GM12878 (cell line): ENCODE results near the gene PAEP. TPM values are rescaled to one million over a fixed set of nuclear protein-coding genes. Genes with fewer than 3 reads are reported as not detected.

Experiments
- ATAC-seq: fragments of 200-7000 bp; cut with Tn5 transposase; 3 replicates; pipeline ENCODE4 v1.9.1; 2020; ENCODE audit warnings: mild to moderate bottlenecking, moderate library complexity
- BruUV-seq: library from RNA; stranded (reverse); fragments of 400-500 nt; replicated peaks from 2 replicates; lab custom pipeline; 2021; lab: Mats Ljungman, UMichigan
- CTCF ChIA-PET: fragments of 300-600 bp; sonication (Branson Sonifier 250); formaldehyde crosslinking; extraction: SDS; loops from one replicate; lab custom pipeline; 2021; ENCODE audit warnings: inconsistent platforms; lab: Yijun Ruan, JAX
- POLR2A ChIA-PET: fragments of 350-600 bp; formaldehyde crosslinking; extraction: SDS; loops from one replicate; lab custom pipeline; 2021; ENCODE audit warnings: inconsistent platforms; lab: Charles Lee
- RAD21 ChIA-PET: fragments of 300-600 bp; sonication (Branson Sonifier 250); formaldehyde crosslinking; loops from one replicate; lab custom pipeline; 2023; ENCODE audit warnings: antibody characterized with exemption; ENCODE audit not compliant: unreplicated experiment; lab: Charles Lee
- SMC1A ChIA-PET: fragments of 300-600 bp; sonication (Branson Sonifier 250); formaldehyde crosslinking; loops from one replicate; lab custom pipeline; 2023; ENCODE audit not compliant: unreplicated experiment, uncharacterized antibody; lab: Charles Lee
- DNase-seq: peaks from one replicate; pipeline ENCODE4 v3.0.0-alpha.2; 2011; ENCODE audit warnings: low read depth, low spot score
- FAIRE-seq: peaks from 3 replicates; lab custom pipeline; 2011; peaks lifted over from hg19 to GRCh38; lab: Jason Lieb, UNC
- H2AFZ ChIP-seq: 2 replicates; pipeline ENCODE4 v1.6.0; 2011; ENCODE audit warnings: low read depth, low read length, control low read depth; ENCODE audit not compliant: control insufficient read depth
- H3K27ac ChIP-seq: 2 replicates; pipeline ENCODE4 v1.5.1; 2011; ENCODE audit warnings: control low read depth; ENCODE audit not compliant: control insufficient read depth, insufficient read depth
- H3K27me3 ChIP-seq, 2 experiments: replicated peaks in 1 of 2; 2 replicates each; pipeline versions ENCODE4 v1.6.0 to v1.6.1; 2011; ENCODE audit warnings: low read length in 1 of 2; ENCODE audit not compliant: control insufficient read depth in 2 of 2, insufficient read depth in 2 of 2
- H3K36me3 ChIP-seq, 2 experiments: 2 replicates each; pipeline ENCODE4 v1.5.1; 2011; ENCODE audit warnings: low read length in 1 of 2; ENCODE audit not compliant: control insufficient read depth in 2 of 2, insufficient read depth in 2 of 2
- H3K4me1 ChIP-seq: 2 replicates; pipeline ENCODE4 v1.6.1; 2011; ENCODE audit warnings: mild to moderate bottlenecking, low read length, moderate library complexity, mixed read lengths; ENCODE audit not compliant: control insufficient read depth, insufficient read depth
- H3K4me2 ChIP-seq: 2 replicates; pipeline ENCODE4 v1.6.0; 2011; ENCODE audit warnings: control low read depth; ENCODE audit not compliant: control insufficient read depth, insufficient read depth
- H3K4me3 ChIP-seq: fragments of 200-600 bp; sonication (generic); 2 replicates; pipeline ENCODE4 v1.5.1; 2016
- H3K79me2 ChIP-seq: 2 replicates; pipeline ENCODE4 v1.6.0; 2011; ENCODE audit warnings: low read length; ENCODE audit not compliant: control insufficient read depth, insufficient read depth
- H3K9ac ChIP-seq: 2 replicates; pipeline ENCODE4 v1.8.0; 2011; ENCODE audit warnings: low read length, control low read depth, mixed read lengths; ENCODE audit not compliant: control insufficient read depth, insufficient read depth
- H3K9me3 ChIP-seq: replicated peaks from 3 replicates; pipeline ENCODE4 v1.5.1; 2011; ENCODE audit warnings: mild to moderate bottlenecking, low read length; ENCODE audit not compliant: control insufficient read depth, insufficient read depth
- H4K20me1 ChIP-seq: 2 replicates; pipeline ENCODE4 v1.6.0; 2011; ENCODE audit not compliant: control insufficient read depth, insufficient read depth
- CBX3 ChIP-seq: fragments of 200-600 bp; sonication (generic); IDR thresholded peaks from 2 replicates; pipeline ENCODE4 v1.6.1; 2016; ENCODE audit warnings: low read depth, borderline replicate concordance
- CHD4 ChIP-seq: fragments of 200-600 bp; sonication (generic); IDR thresholded peaks from 2 replicates; pipeline ENCODE4 v1.6.1; 2016; ENCODE audit warnings: mild to moderate bottlenecking
- EZH2 ChIP-seq: IDR thresholded peaks from 2 replicates; pipeline ENCODE4 v1.6.1; 2012; ENCODE audit warnings: low read depth, mild to moderate bottlenecking, control low read depth, inconsistent platforms, low read length, borderline replicate concordance; ENCODE audit not compliant: control insufficient read depth
- FOXM1 ChIP-seq: IDR thresholded peaks from 2 replicates; pipeline ENCODE4 v1.6.1; 2012; ENCODE audit warnings: low read depth, mild to moderate bottlenecking, inconsistent platforms, low read length, moderate library complexity
- GATAD2B ChIP-seq: fragments of 450-650 bp; conservative IDR thresholded peaks from 2 replicates; pipeline ENCODE4 v1.6.1; 2017; ENCODE audit warnings: low read depth, mild to moderate bottlenecking, moderate library complexity
- MEF2B ChIP-seq: fragments of 450-650 bp; IDR thresholded peaks from 2 replicates; pipeline ENCODE4 v1.6.1; 2018; ENCODE audit warnings: mild to moderate bottlenecking, moderate library complexity; ENCODE audit not compliant: partially characterized antibody, poor library complexity, severe bottlenecking
- NR2C1 ChIP-seq: fragments of 450-650 bp; IDR thresholded peaks from 2 replicates; pipeline ENCODE4 v1.6.1; 2017; ENCODE audit warnings: antibody characterized with exemption, mild to moderate bottlenecking, moderate library complexity
- SIX5 ChIP-seq: IDR thresholded peaks from 2 replicates; pipeline ENCODE4 v1.6.1; 2011; ENCODE audit warnings: mild to moderate bottlenecking, low read depth, low read length, moderate library complexity; ENCODE audit not compliant: severe bottlenecking
- SMARCA5 ChIP-seq: fragments of 450-650 bp; IDR thresholded peaks from 2 replicates; pipeline ENCODE4 v1.6.1; 2017; ENCODE audit warnings: mild to moderate bottlenecking
- SMC3 ChIP-seq: IDR thresholded peaks from 2 replicates; pipeline ENCODE4 v1.6.1; 2011; ENCODE audit warnings: low read length, improper control_type of control experiment, borderline replicate concordance
- SPI1 ChIP-seq: IDR thresholded peaks from 2 replicates; pipeline ENCODE4 v1.6.1; 2011; ENCODE audit warnings: low read depth, mild to moderate bottlenecking, low read length, moderate library complexity, borderline replicate concordance; ENCODE audit not compliant: insufficient read depth
- SUPT20H ChIP-seq: IDR thresholded peaks from 2 replicates; pipeline ENCODE4 v1.6.1; 2011; ENCODE audit warnings: low read depth, mild to moderate bottlenecking, low read length, moderate library complexity, borderline replicate concordance; ENCODE audit not compliant: control insufficient read depth
- SUZ12 ChIP-seq: fragments of 200-600 bp; sonication (generic); IDR thresholded peaks from one replicate; pipeline ENCODE4 v1.6.1; 2018; ENCODE audit warnings: antibody characterized with exemption, mild to moderate bottlenecking; ENCODE audit not compliant: unreplicated experiment
- TARDBP ChIP-seq: IDR thresholded peaks from 2 replicates; pipeline ENCODE4 v1.6.1; 2016; ENCODE audit warnings: borderline replicate concordance
- ZNF622 ChIP-seq: fragments of 450-650 bp; IDR thresholded peaks from 2 replicates; pipeline ENCODE4 v1.6.1; 2017; ENCODE audit warnings: mild to moderate bottlenecking, inconsistent platforms
- WGBS: methylation state at CpG from one replicate; pipeline ENCODE4 v1.1.6; 2016; ENCODE audit warnings: low lambda C conversion rate; ENCODE audit not compliant: insufficient replicate concordance, insufficient coverage; ENCODE audit errors: missing lambda C conversion rate; 5-methylcytosine and 5-hydroxymethylcytosine counted together
- in situ Hi-C: fragments of 300-500 bp; cut with MboI; formaldehyde crosslinking; loops from 9 replicates; pipeline ENCODE4 v1.14.3; 2018; ENCODE audit warnings: mixed read lengths
- intact Hi-C: fragments of 100-400 bp; cut with micrococcal nuclease; formaldehyde crosslinking; loops from one replicate; pipeline ENCODE4 v1.14.2; 2022; ENCODE audit not compliant: unreplicated experiment
- polyA plus RNA-seq, 11 experiments: library from polyadenylated mRNA; depleted of rRNA in 4 of 11; unstranded in 6 of 11; stranded (reverse) in 5 of 11; fragments of >200 nt; fragmentation: Nextera tagmentation in 4 of 11; fragmentation: Illumina TruSeq in 1 of 11; extraction: Ambion mirVana in 4 of 11; extraction: Trizol in 1 of 11; gene quantifications; 1 replicate in 1 of 11; 2 replicates in 10 of 11; pipeline versions ENCODE4 v1.2.1 to v1.2.3, GENCODE V29; 2011 to 2016; ENCODE audit warnings: inconsistent platforms in 2 of 11, missing spikeins in 2 of 11, low read depth in 1 of 11
- total RNA-seq, 4 experiments: library from RNA; depleted of rRNA in 3 of 4; stranded (reverse); fragments of >200 nt in 3 of 4; fragmentation: Illumina TruSeq in 1 of 4; extraction: Trizol in 1 of 4; gene quantifications; 2 replicates each; pipeline versions ENCODE4 v1.2.1 to v1.2.3, GENCODE V29; 2013 to 2021
- TF ChIP-seq, protein P1 (sequence below): IDR thresholded peaks from 2 replicates; pipeline ENCODE4 v1.6.1; 2011; ENCODE audit warnings: low read depth, mild to moderate bottlenecking, low read length, moderate library complexity, borderline replicate concordance; ENCODE audit errors: extremely low read depth
- TF ChIP-seq, protein P2 (sequence below): fragments of 450-650 bp; IDR thresholded peaks from 2 replicates; pipeline ENCODE4 v1.6.1; 2017; ENCODE audit warnings: low read depth, mild to moderate bottlenecking, moderate library complexity

PAEP gene
- total and polyA plus RNA-seq, 10 of the 15 experiments (the other 5 are each of a cell fraction or from before 2014, with no cell fraction given) = not detected

DNA sequence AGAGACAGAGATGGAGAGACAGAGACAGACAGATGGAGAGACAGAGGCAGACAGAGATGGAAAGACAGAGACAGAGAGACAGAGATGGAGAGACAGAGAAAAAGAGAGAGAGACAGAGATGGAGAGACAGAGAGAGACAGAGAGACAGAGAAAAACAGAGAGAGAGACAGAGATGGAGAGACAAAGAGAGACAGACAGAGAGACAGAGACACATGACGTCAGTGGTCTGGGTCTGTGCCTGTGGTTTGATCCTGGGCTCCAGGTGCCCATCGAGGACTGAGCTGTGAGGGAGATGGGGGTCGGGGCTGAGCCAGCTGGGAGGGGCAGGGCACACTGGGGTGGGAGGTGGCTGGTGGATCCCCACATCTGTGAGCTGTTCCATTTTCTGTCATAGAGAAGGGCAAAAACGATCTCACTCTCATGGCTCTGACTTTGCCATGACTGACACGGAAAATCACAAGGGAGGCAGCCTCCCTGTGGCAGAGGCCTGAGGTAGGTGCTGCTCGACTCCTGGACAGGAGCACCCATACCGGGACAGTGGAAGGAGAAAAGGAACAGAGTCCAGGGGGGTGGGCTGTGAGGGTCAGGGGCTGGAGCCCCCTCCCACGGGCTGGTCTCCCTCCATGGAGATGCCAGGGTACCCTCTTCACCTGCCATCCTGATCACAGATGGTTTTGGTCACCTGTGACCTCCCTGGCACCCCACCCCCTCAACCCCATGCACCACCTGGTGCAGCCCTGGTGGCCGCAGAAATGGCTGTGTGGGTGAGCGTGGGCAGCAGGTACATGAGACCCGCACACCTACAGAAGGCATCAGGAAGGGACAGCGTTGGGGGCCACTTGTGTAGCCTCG is 49.0 kb downstream of the PAEP start:
- intact Hi-C loops = no loop called here
- 19% methylated on average over 13 of the region's 13 CpGs for WGBS
- no TSS peak for BruUV-seq

DNA sequence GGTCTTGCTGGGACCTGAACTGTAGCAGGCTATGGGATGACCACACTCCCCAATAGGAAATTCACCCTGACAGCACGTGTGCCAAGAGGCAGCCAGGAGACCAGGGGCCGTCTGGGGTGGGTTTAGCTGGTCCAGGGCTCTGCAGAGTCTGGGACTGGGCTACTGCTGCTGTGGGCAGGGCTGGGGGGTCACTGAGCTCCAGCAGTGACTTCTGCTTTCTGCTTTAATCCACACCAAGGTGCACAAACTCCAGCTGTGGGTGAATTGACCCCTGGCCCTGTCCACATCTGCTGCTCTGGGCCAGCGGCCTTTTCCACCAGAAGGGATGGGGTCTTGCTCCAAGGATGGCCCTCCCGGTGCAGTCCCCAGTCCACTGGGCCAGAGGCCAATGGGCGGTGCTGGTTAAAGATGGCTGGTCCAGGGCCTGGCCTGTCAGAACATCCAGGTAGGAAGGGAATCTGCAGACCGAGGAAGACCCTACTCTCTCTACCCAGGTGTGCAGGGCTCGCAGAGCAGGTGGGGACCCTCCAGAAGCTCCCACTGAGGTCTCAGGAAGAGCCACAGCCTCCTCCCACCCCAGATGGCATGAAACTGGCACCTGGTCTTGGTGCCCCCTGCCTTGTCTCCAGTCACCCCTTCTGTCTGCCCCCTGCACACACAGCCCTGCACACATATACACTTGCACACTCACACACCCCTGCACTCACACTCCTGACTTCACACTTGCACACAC is 49.8 kb downstream of the PAEP start:
- Histone ChIP-seq H3K27ac (no peak overlapping the region), H3K79me2 (no peaks in the 10 kb centered on the region), H3K9me3 (no peaks in the 10 kb centered on the region), H3K27me3 (no peaks in the 10 kb centered on the region)
- intact Hi-C loops = no loop called here
- POLR2A ChIA-PET = no interaction called here
- ATAC-seq = no peak
- no peak for TF ChIP-seq CBX3
- TF ChIP-seq SMARCA5 = no peak
- TF ChIP-seq ZNF622 = no peak
- TF ChIP-seq NR2C1 = no peak
- TF ChIP-seq GATAD2B = no peak
- no peak for TF ChIP-seq SUZ12
- TF ChIP-seq, protein P1, sequence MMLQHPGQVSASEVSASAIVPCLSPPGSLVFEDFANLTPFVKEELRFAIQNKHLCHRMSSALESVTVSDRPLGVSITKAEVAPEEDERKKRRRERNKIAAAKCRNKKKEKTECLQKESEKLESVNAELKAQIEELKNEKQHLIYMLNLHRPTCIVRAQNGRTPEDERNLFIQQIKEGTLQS = no peak
- TF ChIP-seq FOXM1 = no peak
- TF ChIP-seq, protein P2, sequence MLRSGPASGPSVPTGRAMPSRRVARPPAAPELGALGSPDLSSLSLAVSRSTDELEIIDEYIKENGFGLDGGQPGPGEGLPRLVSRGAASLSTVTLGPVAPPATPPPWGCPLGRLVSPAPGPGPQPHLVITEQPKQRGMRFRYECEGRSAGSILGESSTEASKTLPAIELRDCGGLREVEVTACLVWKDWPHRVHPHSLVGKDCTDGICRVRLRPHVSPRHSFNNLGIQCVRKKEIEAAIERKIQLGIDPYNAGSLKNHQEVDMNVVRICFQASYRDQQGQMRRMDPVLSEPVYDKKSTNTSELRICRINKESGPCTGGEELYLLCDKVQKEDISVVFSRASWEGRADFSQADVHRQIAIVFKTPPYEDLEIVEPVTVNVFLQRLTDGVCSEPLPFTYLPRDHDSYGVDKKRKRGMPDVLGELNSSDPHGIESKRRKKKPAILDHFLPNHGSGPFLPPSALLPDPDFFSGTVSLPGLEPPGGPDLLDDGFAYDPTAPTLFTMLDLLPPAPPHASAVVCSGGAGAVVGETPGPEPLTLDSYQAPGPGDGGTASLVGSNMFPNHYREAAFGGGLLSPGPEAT = no peak
- no peak for TF ChIP-seq MEF2B
- TF ChIP-seq, all 136 proteins: peak for 0
- DNase-seq = no peak
- ChIA-PET CTCF (no interaction called here), RAD21 (no interaction called here), SMC1A (no interaction called here)
- FAIRE-seq = no peak
- no peak overlapping the region for H3K4me3 ChIP-seq
- H3K36me3 ChIP-seq = no peaks in the 10 kb centered on the region
- no peak overlapping the region for H3K4me2 ChIP-seq
- no peak overlapping the region for H3K9ac ChIP-seq
- no peak overlapping the region for H2AFZ ChIP-seq
- H3K4me1 ChIP-seq = no peaks in the 10 kb centered on the region
- in situ Hi-C loops = no loop called here
- no peaks in the 10 kb centered on the region for H4K20me1 ChIP-seq
- no TSS peak for BruUV-seq
- WGBS = 9% methylated on average over 7 of the region's 7 CpGs

More for the DNA sequence above, 49.0 kb downstream of the PAEP start:
- in situ Hi-C loops = no loop called here
- no peak overlapping the region for H2AFZ ChIP-seq
- RAD21 ChIA-PET = no interaction called here
- H4K20me1 ChIP-seq = no peaks in the 10 kb centered on the region
- H3K4me2 ChIP-seq = no peak overlapping the region
- H3K9me3 ChIP-seq = no peaks in the 10 kb centered on the region
- TF ChIP-seq EZH2 (no peak), SUPT20H (no peak), SPI1 (no peak), SIX5 (no peak), TARDBP (no peak), SMC3 (no peak), CHD4 (no peak), MEF2B (no peak)
- TF ChIP-seq, all 136 proteins: peak for 0
- no peak for ATAC-seq
- no peak overlapping the region for H3K9ac ChIP-seq
- no peaks in the 10 kb centered on the region for H3K36me3 ChIP-seq
- H3K4me1 ChIP-seq = no peaks in the 10 kb centered on the region
- CTCF ChIA-PET = no interaction called here
- FAIRE-seq = peak; percentile 23
- H3K27me3 ChIP-seq = no peaks in the 10 kb centered on the region
- H3K79me2 ChIP-seq = no peaks in the 10 kb centered on the region
- POLR2A ChIA-PET = no interaction called here
- H3K27ac ChIP-seq = no peak overlapping the region
- SMC1A ChIA-PET = no interaction called here
- no peak for DNase-seq
- no peak overlapping the region for H3K4me3 ChIP-seq
